Loucy (cell line): ENCODE measurements around the gene PACSIN3.

ENCODE experiments used
- H2AFZ ChIP-seq: fragments of 200-600 bp; sonication (generic); 2 replicates; pipeline ENCODE4 v1.6.0; 2016; ENCODE audit warnings: antibody characterized with exemption, mild to moderate bottlenecking, low read length, moderate library complexity
- H3F3A ChIP-seq: fragments of 200-600 bp; 2 replicates; pipeline ENCODE4 v1.6.0; 2016; ENCODE audit warnings: antibody characterized with exemption, low read depth, mild to moderate bottlenecking
- H3K27me3 ChIP-seq: fragments of 200-600 bp; sonication (generic); 2 replicates; pipeline ENCODE4 v1.6.1; 2014; ENCODE audit warnings: low read length, mild to moderate bottlenecking; ENCODE audit not compliant: insufficient read depth, poor library complexity, severe bottlenecking
- H3K36me3 ChIP-seq: fragments of 200-600 bp; sonication (generic); 2 replicates; pipeline ENCODE4 v1.6.1; 2016; ENCODE audit warnings: low read length; ENCODE audit not compliant: insufficient read depth
- H3K4me1 ChIP-seq: fragments of 200-600 bp; sonication (generic); 2 replicates; pipeline ENCODE4 v1.5.1; 2014; ENCODE audit warnings: low read length, mild to moderate bottlenecking; ENCODE audit not compliant: insufficient read depth, poor library complexity, severe bottlenecking
- H3K4me2 ChIP-seq: fragments of 200-600 bp; sonication (generic); 2 replicates; pipeline ENCODE4 v1.6.0; 2014; ENCODE audit warnings: antibody characterized with exemption, low read length, low read depth, mild to moderate bottlenecking; ENCODE audit not compliant: poor library complexity, severe bottlenecking
- H3K4me3 ChIP-seq: fragments of 200-600 bp; sonication (generic); 2 replicates; pipeline ENCODE4 v1.5.1; 2014; ENCODE audit warnings: low read length, mild to moderate bottlenecking, mixed read lengths; ENCODE audit not compliant: poor library complexity, severe bottlenecking
- H3K79me2 ChIP-seq: fragments of 200-600 bp; sonication (generic); 2 replicates; pipeline ENCODE4 v1.6.1; 2014; ENCODE audit warnings: low read length; ENCODE audit not compliant: insufficient read depth
- H3K9ac ChIP-seq: fragments of 200-600 bp; sonication (generic); 2 replicates; pipeline ENCODE4 v1.6.0; 2014; ENCODE audit warnings: mild to moderate bottlenecking, low read depth, low read length, moderate library complexity; ENCODE audit not compliant: poor library complexity, severe bottlenecking
- H3K9me2 ChIP-seq: fragments of 200-600 bp; sonication (generic); replicated peaks from 2 replicates; pipeline ENCODE4 v1.6.1; 2016; ENCODE audit warnings: low read depth, low read length, mixed read lengths
- H3K9me3 ChIP-seq: fragments of 200-600 bp; sonication (generic); 2 replicates; pipeline ENCODE4 v1.6.1; 2014; ENCODE audit warnings: mild to moderate bottlenecking, antibody characterized with exemption, low read length, low read depth; ENCODE audit not compliant: insufficient read depth
- H4K20me1 ChIP-seq: fragments of 200-600 bp; sonication (generic); 2 replicates; pipeline ENCODE4 v1.6.0; 2014; ENCODE audit warnings: antibody characterized with exemption, low read length, mild to moderate bottlenecking; ENCODE audit not compliant: insufficient read depth, poor library complexity, severe bottlenecking
- EZH2phosphoT487 ChIP-seq: fragments of 200-600 bp; IDR thresholded peaks from 2 replicates; pipeline ENCODE4 v1.6.1; 2018; ENCODE audit warnings: antibody characterized with exemption, mild to moderate bottlenecking, moderate library complexity, borderline replicate concordance
- TF ChIP-seq, protein P1 (sequence below): fragments of 200-600 bp; sonication (generic); conservative IDR thresholded peaks from 2 replicates; pipeline ENCODE4 v1.5.1; 2014; ENCODE audit warnings: mild to moderate bottlenecking, antibody characterized with exemption, low read length

PACSIN3 gene

DNA sequence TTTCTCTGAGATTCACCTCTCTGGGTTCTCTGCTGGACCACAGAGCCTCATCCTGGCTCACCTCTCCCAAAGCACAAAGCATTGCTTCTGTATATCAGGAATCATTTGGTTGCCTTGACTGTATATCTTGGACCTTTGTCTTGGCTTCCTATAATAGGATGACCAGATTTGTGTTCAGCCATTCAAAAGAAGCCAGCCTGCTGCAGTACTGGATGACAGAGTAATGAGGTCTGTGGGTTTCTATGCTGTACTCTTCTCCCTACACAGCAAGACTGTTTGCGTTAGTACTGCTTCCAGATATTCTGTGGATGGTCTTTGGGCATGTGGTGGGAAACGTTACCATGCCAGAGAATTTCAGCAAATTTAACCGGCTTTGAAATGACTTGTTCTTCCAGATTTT, 49.3 kb downstream of the PACSIN3 start:
- H3K36me3 ChIP-seq, result peaks cover 11% of the 10 kb centered on the region; the same call in 1 of the 2 replicates
- H3K27me3 ChIP-seq, result no peaks in the 10 kb centered on the region
- no peaks in the 10 kb centered on the region for H3F3A ChIP-seq
- H3K79me2 ChIP-seq, result no peaks in the 10 kb centered on the region
- no peaks in the 10 kb centered on the region for H4K20me1 ChIP-seq
- H3K4me3 ChIP-seq, result no peak overlapping the region
- no peaks in the 10 kb centered on the region for H3K9me2 ChIP-seq
- no peak for TF ChIP-seq EZH2phosphoT487
- TF ChIP-seq, protein P1, sequence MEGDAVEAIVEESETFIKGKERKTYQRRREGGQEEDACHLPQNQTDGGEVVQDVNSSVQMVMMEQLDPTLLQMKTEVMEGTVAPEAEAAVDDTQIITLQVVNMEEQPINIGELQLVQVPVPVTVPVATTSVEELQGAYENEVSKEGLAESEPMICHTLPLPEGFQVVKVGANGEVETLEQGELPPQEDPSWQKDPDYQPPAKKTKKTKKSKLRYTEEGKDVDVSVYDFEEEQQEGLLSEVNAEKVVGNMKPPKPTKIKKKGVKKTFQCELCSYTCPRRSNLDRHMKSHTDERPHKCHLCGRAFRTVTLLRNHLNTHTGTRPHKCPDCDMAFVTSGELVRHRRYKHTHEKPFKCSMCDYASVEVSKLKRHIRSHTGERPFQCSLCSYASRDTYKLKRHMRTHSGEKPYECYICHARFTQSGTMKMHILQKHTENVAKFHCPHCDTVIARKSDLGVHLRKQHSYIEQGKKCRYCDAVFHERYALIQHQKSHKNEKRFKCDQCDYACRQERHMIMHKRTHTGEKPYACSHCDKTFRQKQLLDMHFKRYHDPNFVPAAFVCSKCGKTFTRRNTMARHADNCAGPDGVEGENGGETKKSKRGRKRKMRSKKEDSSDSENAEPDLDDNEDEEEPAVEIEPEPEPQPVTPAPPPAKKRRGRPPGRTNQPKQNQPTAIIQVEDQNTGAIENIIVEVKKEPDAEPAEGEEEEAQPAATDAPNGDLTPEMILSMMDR, result no peak
- no peak overlapping the region for H3K4me2 ChIP-seq
- no peaks in the 10 kb centered on the region for H3K9me3 ChIP-seq
- H3K9ac ChIP-seq, result no peak overlapping the region
- no peaks in the 10 kb centered on the region for H3K4me1 ChIP-seq
- no peak overlapping the region for H2AFZ ChIP-seq

DNA sequence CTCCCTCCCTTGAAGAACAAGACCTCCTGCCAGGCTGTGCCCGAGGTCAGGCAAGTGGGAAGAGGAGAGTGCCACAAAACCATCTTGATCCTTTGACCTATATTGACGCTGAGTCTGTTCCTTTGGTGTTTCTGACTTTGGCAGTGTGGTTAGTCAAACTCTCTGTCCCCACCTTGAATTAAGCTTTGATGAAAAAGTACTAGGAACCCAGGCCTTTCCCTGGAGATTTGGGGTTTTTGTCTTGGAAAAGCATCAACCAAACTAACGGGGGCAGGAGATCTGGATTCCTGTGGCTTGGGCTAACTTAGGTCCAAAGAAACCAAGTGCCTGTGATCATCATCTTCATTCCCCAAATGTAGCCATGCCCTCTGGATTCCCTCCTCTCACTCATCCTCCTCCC, 49.9 kb downstream of the PACSIN3 start:
- Histone ChIP-seq H3K4me2 (no peak overlapping the region), H3F3A (no peaks in the 10 kb centered on the region)

GRCh38 chr11:47132981-47133380, 53.3 kb downstream of the PACSIN3 start:
- H4K20me1 ChIP-seq, result no peaks in the 10 kb centered on the region
- H3K4me1 ChIP-seq, result no peaks in the 10 kb centered on the region
- no peak overlapping the region for H2AFZ ChIP-seq
- no peak overlapping the region for H3K4me2 ChIP-seq
- no peaks in the 10 kb centered on the region for H3F3A ChIP-seq
- H3K9me2 ChIP-seq, result no peaks in the 10 kb centered on the region
- no peak overlapping the region for H3K4me3 ChIP-seq
- H3K9ac ChIP-seq, result no peak overlapping the region
- TF ChIP-seq EZH2phosphoT487, result no peak
- TF ChIP-seq, protein P1, result no peak
- H3K27me3 ChIP-seq, result no peaks in the 10 kb centered on the region
- no peaks in the 10 kb centered on the region for H3K79me2 ChIP-seq
- H3K9me3 ChIP-seq, result no peaks in the 10 kb centered on the region
- peaks cover 7% of the 10 kb centered on the region; the same call in 1 of the 2 replicates for H3K36me3 ChIP-seq

More for the DNA sequence above, 49.9 kb downstream of the PACSIN3 start:
- Histone ChIP-seq H3K27me3 (no peaks in the 10 kb centered on the region), H3K9me3 (no peaks in the 10 kb centered on the region), H3K4me1 (no peaks in the 10 kb centered on the region), H3K4me3 (no peak overlapping the region), H3K9ac (no peak overlapping the region), H3K79me2 (no peaks in the 10 kb centered on the region), H3K36me3 (peaks cover 11% of the 10 kb centered on the region; the same call in 1 of the 2 replicates), H4K20me1 (no peaks in the 10 kb centered on the region), H2AFZ (no peak overlapping the region), H3K9me2 (no peaks in the 10 kb centered on the region)
- TF ChIP-seq EZH2phosphoT487, result no peak
- TF ChIP-seq, protein P1, result no peak
